D721Med (cell line): ENCODE results near the gene OSM.
"Not testable (repeated sequence)": the region's sequence is repeated elsewhere in the genome, so short reads cannot be mapped to it uniquely, and the experiment has no call there.

Source experiments
- DNase-seq: peaks from one replicate; pipeline ENCODE4 v3.0.0; 2011; ENCODE audit warnings: low spot score; ENCODE audit not compliant: insufficient read length
- FAIRE-seq: peaks from 2 replicates; lab custom pipeline; 2011; peaks lifted over from hg19 to GRCh38; lab: Jason Lieb, UNC
- TF ChIP-seq, protein P1 (sequence below): IDR thresholded peaks from 2 replicates; pipeline ENCODE4 v1.5.1; 2012; ENCODE audit warnings: mild to moderate bottlenecking, control low read depth; ENCODE audit not compliant: insufficient read depth; ENCODE audit errors: missing control alignments

The OSM gene

DNA sequence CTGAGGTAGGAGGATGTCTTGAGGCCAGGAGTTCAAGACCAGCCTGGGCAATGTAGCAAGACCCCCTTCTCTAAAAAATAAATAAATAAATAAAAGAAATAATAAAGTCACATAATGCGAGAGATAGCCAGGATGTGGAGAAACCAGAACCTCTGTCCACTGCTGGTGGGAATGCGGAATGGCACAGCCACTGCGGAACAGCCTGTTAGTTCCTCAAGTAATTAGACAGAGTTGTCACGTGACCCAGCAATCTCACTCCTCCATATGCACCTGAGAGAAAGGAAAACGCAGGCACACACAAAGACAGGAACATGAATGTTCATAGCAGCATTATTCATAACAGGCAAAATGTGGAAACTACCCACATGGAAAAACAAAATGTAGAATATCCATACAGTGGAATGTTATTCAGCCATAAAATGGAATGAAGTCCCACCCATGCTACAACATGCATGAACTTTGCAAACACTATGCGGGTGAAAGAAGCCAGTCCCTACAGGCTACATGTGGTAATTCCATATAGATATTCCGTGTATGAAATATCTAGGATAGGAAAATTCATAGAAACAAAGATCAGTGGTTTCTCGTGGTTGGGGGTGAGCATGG is 47.5 kb downstream of the OSM start:
- no peak for FAIRE-seq
- DNase-seq, result no peak
- TF ChIP-seq, protein P1, sequence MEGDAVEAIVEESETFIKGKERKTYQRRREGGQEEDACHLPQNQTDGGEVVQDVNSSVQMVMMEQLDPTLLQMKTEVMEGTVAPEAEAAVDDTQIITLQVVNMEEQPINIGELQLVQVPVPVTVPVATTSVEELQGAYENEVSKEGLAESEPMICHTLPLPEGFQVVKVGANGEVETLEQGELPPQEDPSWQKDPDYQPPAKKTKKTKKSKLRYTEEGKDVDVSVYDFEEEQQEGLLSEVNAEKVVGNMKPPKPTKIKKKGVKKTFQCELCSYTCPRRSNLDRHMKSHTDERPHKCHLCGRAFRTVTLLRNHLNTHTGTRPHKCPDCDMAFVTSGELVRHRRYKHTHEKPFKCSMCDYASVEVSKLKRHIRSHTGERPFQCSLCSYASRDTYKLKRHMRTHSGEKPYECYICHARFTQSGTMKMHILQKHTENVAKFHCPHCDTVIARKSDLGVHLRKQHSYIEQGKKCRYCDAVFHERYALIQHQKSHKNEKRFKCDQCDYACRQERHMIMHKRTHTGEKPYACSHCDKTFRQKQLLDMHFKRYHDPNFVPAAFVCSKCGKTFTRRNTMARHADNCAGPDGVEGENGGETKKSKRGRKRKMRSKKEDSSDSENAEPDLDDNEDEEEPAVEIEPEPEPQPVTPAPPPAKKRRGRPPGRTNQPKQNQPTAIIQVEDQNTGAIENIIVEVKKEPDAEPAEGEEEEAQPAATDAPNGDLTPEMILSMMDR, result no peak

DNA sequence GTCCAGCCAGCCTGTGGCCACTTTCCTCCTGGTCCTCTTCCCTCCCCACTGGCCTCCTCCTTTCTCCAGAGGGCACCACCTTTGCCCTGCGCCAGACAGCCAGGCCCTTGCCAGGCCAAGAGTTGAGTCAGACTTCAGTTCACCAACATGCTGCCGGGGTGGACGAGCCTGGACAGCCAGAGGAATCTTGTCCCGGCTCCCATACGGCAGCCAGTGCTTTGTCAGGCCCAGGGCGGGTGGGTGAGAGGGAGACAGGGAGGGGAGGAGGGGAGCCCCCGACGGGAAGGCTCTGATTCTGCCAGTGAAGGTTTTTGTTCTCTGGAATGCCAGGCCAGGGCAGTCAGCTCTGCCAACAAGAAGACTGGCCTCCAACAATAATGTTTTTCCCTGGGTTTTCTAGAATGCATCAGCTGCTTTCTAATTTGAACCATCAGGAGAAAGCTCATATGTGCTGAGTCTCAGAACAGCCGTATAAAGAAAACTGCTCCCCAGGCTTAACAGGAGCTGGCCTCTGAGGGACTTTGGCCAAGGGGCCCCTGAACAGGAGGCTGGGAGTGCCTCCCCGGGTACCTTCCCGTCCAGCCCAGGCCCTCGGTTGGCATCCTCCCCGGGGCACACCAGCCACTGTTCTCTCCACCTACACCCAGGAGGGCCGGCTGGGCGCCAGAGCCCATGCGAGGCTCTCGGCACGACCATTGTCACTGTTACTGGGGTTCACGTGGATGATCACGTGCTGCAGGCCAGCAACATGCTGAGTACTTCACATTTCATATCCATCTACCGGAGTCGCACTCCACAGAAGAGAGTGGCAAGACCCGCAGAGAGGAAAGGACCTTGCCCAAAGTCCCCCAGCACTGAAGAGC is 48.7 kb downstream of the OSM start:
- DNase-seq (no peak), FAIRE-seq (no peak)
- TF ChIP-seq, protein P1, result no peak

DNA sequence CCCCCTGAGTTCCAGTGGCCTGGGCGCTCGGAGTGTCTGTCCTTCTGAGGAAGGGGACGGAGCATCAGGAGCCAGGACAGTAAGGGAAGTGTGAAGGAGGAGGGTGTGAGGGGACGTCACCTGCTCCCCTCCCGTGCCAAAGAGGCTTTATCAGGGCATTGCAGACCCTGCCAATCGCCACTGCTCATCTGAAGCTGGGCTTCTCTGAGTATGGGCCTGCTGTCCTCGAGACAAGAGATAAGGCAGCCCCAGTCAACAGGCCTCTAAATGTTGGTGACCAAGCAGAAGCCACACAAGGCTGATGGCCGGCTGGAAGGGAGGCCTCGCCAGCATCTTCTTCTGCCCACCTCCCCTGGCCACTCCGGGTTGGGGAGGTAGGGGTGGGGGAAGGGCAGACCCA is 49.9 kb downstream of the OSM start:
- DNase-seq (no peak), FAIRE-seq (no peak)
- TF ChIP-seq, protein P1, result no peak

DNA sequence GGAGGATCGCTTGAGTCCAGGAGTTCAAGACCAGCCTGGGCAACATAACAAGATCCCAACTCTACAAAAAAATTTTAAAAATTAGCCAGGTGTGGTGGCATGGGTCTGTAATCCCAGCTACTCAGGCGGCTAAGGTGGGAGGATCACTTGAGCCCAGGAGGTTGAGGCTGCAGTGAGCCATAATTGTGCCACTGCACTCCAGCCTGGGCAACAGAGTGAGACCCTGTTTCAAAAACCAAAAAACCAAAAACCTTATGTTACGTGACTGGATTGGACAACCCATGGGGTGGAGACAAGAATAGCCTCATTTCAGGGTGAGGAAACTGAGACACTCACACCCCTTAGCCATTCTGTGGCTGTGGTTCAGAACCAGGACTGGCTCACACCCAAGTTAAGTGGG is 50.4 kb downstream of the OSM start:
- not testable (repeated sequence) for FAIRE-seq, DNase-seq

DNA sequence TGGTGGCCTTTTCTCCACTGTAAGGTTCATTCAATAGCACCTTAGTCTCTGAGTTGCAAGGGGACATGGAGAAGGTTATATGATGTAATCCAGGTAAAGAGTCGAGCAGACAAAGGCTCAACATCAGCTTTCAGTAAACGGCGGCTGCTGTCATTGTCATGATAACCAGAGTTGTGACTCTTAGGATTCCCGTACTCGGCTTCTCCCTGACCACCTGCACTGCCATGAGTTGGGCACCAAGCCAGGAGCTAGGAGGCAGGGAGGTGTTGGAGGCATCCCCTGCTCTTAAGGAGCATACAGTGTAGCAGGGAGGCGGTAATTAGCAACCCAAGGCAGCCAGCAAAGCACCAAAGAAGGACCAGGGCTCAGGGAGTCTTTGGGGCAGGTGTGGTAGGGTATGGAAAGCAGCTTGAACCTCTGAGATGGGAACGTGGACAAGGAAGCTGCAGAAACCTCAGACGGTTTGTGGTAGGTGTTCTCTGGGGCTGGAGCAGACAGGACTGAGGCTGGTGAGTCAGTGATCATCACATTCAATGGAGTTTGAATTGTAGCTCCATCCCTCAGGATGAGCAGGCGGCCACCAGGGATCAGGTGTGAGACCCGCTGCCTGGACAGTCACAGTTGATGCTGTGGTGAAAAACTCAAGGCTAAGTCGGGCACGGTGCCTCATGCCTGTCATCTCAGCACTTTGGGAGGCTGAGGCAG is 51.8 kb downstream of the OSM start:
- DNase-seq (no peak), FAIRE-seq (no peak)
- TF ChIP-seq, protein P1, result no peak

DNA sequence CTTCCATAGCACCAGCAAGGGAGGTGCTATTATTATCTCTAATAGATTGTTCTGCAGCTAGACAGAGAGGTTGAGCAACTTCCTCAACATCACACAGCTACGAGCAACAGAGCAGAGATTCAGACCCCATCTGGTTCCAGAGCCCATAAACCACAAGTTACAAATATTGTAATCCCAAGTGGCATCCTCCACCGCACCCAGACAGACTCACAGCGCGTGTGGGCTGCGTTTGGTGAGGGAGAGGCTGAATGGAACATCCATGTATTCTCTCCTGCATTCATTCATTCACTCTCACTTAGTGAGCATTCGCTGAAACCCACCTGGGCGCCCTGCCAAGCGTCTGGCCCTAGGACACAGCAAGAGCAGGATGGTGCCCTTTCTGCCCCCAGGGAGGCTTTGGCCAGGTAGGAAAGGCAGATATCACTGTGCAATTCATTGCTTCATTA is 53.6 kb downstream of the OSM start:
- DNase-seq (no peak), FAIRE-seq (no peak)
- TF ChIP-seq, protein P1, result no peak
